ENCODE results near the gene PSME2. TPM values are rescaled to one million over a fixed set of nuclear protein-coding genes. Genes with fewer than 3 reads are reported as not detected.
A peak's percentile ranks its signal among the peaks of the same experiment; 100 is the strongest.

Gene PSME2
- total and polyA plus RNA-seq, 2 of the 13 experiments (the other 11 are each of a cell fraction or from before 2014, with no cell fraction given): 332 to 716 TPM

DNA sequence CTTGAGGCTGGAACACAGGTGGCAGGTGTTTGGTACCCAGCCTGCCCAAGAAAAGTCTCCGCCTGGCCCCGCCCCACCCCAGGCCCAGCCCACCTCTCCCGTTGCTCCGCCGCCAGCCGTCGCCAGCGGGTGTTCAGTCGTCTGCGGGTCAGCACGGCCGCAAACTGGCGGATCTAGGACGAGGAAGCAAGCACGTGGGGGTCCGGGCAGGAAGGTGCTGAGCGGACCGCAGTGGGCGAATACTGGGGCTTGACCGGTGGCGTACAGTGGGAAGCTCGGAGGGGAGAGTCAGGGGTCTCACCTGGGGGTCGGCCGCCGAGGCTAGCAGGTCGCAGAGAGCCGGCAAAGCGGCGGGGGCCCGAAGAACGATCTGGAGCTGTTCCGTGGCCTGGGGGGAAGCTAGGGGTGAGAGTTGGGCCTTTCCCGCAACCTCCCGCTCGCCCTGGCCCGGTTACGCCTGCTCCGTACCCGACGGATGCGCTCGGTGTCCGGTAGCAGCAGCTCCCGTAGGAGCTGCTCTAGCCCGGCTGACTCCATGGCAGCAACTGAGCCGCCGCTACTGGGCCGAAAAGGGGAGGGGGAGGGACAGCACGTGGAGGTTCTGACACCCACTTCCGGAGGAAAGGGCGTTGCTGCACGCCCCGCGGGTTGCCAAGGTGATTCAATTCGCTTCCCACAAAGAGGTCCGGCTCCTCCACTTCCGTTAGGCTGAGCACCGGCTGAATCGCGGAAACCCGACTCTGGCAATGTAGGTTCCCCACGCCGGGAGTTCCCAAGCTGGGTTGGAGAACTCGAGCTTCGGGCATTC is 42.0 kb upstream of the PSME2 start, which contains the start of gene IPO4 (continued):
- TF ChIP-seq, protein P1, sequence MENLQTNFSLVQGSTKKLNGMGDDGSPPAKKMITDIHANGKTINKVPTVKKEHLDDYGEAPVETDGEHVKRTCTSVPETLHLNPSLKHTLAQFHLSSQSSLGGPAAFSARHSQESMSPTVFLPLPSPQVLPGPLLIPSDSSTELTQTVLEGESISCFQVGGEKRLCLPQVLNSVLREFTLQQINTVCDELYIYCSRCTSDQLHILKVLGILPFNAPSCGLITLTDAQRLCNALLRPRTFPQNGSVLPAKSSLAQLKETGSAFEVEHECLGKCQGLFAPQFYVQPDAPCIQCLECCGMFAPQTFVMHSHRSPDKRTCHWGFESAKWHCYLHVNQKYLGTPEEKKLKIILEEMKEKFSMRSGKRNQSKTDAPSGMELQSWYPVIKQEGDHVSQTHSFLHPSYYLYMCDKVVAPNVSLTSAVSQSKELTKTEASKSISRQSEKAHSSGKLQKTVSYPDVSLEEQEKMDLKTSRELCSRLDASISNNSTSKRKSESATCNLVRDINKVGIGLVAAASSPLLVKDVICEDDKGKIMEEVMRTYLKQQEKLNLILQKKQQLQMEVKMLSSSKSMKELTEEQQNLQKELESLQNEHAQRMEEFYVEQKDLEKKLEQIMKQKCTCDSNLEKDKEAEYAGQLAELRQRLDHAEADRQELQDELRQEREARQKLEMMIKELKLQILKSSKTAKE (CRISPR knock-in tag; IDR thresholded peaks at IDR 0.05; ENCODE audit: borderline replicate concordance): no peak
- TF ChIP-seq AKAP8 (CRISPR knock-in tag; IDR thresholded peaks at IDR 0.05) (peak; percentile 96), SP2 (CRISPR knock-in tag; IDR thresholded peaks at IDR 0.05) (peak; percentile 86), JDP2 (CRISPR knock-in tag; IDR thresholded peaks at IDR 0.05; ENCODE audit: borderline replicate concordance) (no peak), ARID2 (CRISPR knock-in tag; IDR thresholded peaks at IDR 0.05; ENCODE audit: borderline replicate concordance) (peak; percentile 100), HNRNPK (IDR thresholded peaks at IDR 0.05; ENCODE audit: low read depth, low read length, poor library complexity, severe bottlenecking) (no peak), EZH2 (conservative IDR thresholded peaks at IDR 0.05; ENCODE audit: low read depth, low read length) (no peak), SMARCC2 (IDR thresholded peaks at IDR 0.05) (no peak; the same call in 1 of the 2 replicates)
- TF ChIP-seq, protein P2, sequence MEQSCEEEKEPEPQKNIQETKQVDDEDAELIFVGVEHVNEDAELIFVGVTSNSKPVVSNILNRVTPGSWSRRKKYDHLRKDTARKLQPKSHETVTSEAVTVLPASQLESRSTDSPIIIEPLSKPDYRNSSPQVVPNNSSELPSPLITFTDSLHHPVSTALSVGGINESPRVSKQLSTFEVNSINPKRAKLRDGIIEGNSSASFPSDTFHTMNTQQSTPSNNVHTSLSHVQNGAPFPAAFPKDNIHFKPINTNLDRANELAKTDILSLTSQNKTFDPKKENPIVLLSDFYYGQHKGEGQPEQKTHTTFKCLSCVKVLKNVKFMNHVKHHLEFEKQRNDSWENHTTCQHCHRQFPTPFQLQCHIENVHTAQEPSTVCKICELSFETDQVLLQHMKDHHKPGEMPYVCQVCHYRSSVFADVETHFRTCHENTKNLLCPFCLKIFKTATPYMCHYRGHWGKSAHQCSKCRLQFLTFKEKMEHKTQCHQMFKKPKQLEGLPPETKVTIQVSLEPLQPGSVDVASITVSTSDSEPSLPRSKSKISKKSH (CRISPR knock-in tag; IDR thresholded peaks at IDR 0.05; ENCODE audit: borderline replicate concordance): peak; percentile 99
- TF ChIP-seq, protein P3, sequence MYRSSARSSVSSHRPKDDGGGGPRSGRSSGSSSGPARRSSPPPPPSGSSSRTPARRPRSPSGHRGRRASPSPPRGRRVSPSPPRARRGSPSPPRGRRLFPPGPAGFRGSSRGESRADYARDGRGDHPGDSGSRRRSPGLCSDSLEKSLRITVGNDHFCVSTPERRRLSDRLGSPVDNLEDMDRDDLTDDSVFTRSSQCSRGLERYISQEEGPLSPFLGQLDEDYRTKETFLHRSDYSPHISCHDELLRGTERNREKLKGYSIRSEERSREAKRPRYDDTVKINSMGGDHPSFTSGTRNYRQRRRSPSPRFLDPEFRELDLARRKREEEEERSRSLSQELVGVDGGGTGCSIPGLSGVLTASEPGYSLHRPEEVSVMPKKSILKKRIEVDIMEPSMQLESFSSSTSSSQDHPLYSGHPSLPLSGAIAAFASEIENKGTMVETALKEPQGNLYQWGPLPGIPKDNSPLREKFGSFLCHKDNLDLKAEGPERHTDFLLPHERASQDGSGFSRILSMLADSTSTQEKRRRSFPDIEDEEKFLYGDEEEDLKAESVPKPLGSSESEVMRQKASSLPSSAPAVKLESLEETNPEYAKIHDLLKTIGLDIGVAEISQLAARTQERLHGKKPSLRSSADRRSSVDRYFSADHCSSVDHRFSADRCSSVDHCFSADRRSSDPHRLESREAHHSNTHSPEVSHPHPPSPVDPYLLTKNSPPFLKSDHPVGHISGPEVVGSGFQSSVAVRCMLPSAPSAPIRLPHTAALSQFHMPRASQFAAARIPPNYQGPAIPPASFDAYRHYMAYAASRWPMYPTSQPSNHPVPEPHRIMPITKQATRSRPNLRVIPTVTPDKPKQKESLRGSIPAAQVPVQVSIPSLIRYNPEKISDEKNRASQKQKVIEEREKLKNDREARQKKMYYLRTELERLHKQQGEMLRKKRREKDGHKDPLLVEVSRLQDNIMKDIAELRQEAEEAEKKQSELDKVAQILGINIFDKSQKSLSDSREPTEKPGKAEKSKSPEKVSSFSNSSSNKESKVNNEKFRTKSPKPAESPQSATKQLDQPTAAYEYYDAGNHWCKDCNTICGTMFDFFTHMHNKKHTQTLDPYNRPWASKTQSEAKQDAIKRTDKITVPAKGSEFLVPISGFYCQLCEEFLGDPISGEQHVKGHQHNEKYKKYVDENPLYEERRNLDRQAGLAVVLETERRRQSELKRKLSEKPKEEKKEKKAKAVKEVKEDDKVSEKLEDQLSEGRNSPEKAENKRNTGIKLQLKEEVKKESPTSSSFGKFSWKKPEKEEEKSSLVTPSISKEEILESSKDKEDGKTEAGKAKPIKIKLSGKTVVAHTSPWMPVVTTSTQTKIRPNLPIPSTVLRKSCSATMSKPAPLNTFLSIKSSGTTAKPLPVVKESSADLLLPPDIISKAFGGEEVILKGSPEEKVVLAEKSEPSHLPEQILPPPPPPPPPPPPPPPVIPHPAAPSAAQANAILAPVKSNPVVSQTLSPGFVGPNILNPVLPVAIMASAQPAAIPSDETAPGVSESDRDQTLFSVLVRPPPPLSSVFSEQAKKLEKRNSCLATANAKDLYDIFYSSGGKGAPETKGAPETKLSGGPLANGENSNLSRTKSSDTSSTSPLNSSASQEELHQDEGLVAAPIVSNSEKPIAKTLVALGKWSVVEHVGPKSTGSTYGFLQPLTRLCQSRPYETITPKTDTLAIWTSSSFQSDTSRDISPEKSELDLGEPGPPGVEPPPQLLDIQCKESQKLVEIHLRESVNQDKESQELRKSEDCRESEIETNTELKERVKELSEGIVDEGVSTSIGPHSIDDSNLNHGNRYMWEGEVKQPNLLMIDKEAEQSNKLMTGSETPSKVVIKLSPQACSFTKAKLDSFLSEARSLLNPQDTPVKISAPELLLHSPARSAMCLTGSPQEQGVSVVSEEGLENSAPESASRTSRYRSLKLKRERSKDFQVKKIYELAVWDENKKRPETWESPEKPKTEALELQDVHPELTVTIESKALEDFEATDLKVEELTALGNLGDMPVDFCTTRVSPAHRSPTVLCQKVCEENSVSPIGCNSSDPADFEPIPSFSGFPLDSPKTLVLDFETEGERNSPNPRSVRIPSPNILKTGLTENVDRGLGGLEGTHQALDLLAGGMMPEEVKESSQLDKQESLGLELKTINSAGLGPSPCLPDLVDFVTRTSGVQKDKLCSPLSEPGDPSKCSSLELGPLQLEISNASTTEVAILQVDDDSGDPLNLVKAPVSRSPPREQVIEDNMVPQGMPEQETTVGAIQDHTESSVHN (CRISPR knock-in tag; IDR thresholded peaks at IDR 0.05): peak; percentile 94
- TF ChIP-seq, protein P4, sequence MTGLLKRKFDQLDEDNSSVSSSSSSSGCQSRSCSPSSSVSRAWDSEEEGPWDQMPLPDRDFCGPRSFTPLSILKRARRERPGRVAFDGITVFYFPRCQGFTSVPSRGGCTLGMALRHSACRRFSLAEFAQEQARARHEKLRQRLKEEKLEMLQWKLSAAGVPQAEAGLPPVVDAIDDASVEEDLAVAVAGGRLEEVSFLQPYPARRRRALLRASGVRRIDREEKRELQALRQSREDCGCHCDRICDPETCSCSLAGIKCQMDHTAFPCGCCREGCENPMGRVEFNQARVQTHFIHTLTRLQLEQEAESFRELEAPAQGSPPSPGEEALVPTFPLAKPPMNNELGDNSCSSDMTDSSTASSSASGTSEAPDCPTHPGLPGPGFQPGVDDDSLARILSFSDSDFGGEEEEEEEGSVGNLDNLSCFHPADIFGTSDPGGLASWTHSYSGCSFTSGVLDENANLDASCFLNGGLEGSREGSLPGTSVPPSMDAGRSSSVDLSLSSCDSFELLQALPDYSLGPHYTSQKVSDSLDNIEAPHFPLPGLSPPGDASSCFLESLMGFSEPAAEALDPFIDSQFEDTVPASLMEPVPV (CRISPR knock-in tag; IDR thresholded peaks at IDR 0.05): peak; percentile 100
